ENCODE data around the gene NANOGP8. TPM values are rescaled to one million over a fixed set of nuclear protein-coding genes. Genes with fewer than 3 reads are reported as not detected.

NANOGP8 gene
- total RNA-seq, 1 experiment from 2014 or later, result 0.75 TPM

- Mint-ChIP-seq H3K4me3 (ENCODE audit: unreplicated experiment) (no peak overlapping the region), H3K9me3 (ENCODE audit: unreplicated experiment) (no peaks in the 10 kb centered on the region), H3K4me1 (ENCODE audit: insufficient read depth, unreplicated experiment) (no peaks in the 10 kb centered on the region), H3K27me3 (ENCODE audit: insufficient read depth, unreplicated experiment) (no peaks in the 10 kb centered on the region), H3K27ac (ENCODE audit: low read depth, unreplicated experiment) (no peak overlapping the region), H3K36me3 (ENCODE audit: insufficient read depth, unreplicated experiment) (no peaks in the 10 kb centered on the region)
- DNase-seq (ENCODE audit: unreplicated experiment), result no peak
- intact Hi-C loops (cut with micrococcal nuclease), result no loop called here
- BruUV-seq (replicated peaks), result no TSS peak
- CTCF ChIA-PET, result no interaction called here
- no peak for TF ChIP-seq CTCF (IDR thresholded peaks at IDR 0.05; ENCODE audit: unreplicated experiment)
- POLR2A ChIA-PET, result no interaction called here
Observed at GRCh38 chr15:35098737-35099136, 13.6 kb upstream of the NANOGP8 start.

DNA sequence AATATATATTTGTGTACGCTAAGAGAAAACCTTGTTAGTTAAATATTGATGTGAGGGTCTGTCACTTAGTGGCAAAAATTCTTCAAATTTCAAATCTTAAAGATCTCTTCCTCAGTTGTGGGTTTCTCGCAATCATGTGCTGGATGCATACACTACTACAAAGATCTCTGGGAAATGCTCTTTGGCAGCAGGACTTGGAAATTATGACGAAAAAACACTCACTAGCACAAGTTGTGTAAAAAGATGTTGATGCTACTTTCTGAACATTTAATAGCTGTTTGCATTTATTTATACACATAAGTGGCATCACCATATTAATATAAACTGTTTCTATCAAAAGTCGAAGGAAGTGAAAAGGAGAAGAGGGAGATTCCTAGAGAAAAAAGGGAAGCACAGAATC is 10.8 kb upstream of the NANOGP8 start:
- no peaks in the 10 kb centered on the region for H3K27me3 Mint-ChIP-seq (ENCODE audit: insufficient read depth, unreplicated experiment)
- H3K9me3 Mint-ChIP-seq (ENCODE audit: unreplicated experiment), result no peaks in the 10 kb centered on the region
- H3K4me3 Mint-ChIP-seq (ENCODE audit: unreplicated experiment), result no peak overlapping the region
- TF ChIP-seq CTCF (IDR thresholded peaks at IDR 0.05; ENCODE audit: unreplicated experiment), result no peak
- no peaks in the 10 kb centered on the region for H3K4me1 Mint-ChIP-seq (ENCODE audit: insufficient read depth, unreplicated experiment)
- no peaks in the 10 kb centered on the region for H3K36me3 Mint-ChIP-seq (ENCODE audit: insufficient read depth, unreplicated experiment)
- POLR2A ChIA-PET, result no interaction called here
- intact Hi-C loops (cut with micrococcal nuclease), result no loop called here
- DNase-seq (ENCODE audit: unreplicated experiment), result no peak
- BruUV-seq (replicated peaks), result no TSS peak
- no peak overlapping the region for H3K27ac Mint-ChIP-seq (ENCODE audit: low read depth, unreplicated experiment)
- CTCF ChIA-PET, result interaction anchor here (0.6 kb wide), 1 partner anchor 25 kb away, joined by 3 read pairs; no protein-coding TSS in a partner anchor

GRCh38 chr15:35092846-35093245 is 7.8 kb upstream of the NANOGP8 start:
- no peak overlapping the region for H3K4me3 Mint-ChIP-seq (ENCODE audit: unreplicated experiment)
- H3K9me3 Mint-ChIP-seq (ENCODE audit: unreplicated experiment), result no peaks in the 10 kb centered on the region
- H3K27ac Mint-ChIP-seq (ENCODE audit: low read depth, unreplicated experiment), result no peak overlapping the region
- BruUV-seq (replicated peaks), result no TSS peak
- intact Hi-C loops (cut with micrococcal nuclease), result no loop called here
- H3K27me3 Mint-ChIP-seq (ENCODE audit: insufficient read depth, unreplicated experiment), result no peaks in the 10 kb centered on the region
- CTCF ChIA-PET, result interaction anchor here (0.7 to 5.5 kb wide), 2 partner anchors 14 kb away, joined by 4 to 46 read pairs; no protein-coding TSS in a partner anchor
- POLR2A ChIA-PET, result no interaction called here
- no peak for TF ChIP-seq CTCF (IDR thresholded peaks at IDR 0.05; ENCODE audit: unreplicated experiment)
- no peaks in the 10 kb centered on the region for H3K4me1 Mint-ChIP-seq (ENCODE audit: insufficient read depth, unreplicated experiment)
- no peaks in the 10 kb centered on the region for H3K36me3 Mint-ChIP-seq (ENCODE audit: insufficient read depth, unreplicated experiment)
- DNase-seq (ENCODE audit: unreplicated experiment), result no peak

GRCh38 chr15:35092311-35092710 is 7.2 kb upstream of the NANOGP8 start:
- intact Hi-C loops (cut with micrococcal nuclease), result no loop called here
- CTCF ChIA-PET, result interaction anchor here (0.7 to 5.5 kb wide), 2 partner anchors 13 to 14 kb away, joined by 4 to 46 read pairs; no protein-coding TSS in a partner anchor
- TF ChIP-seq CTCF (IDR thresholded peaks at IDR 0.05; ENCODE audit: unreplicated experiment), result no peak
- H3K4me3 Mint-ChIP-seq (ENCODE audit: unreplicated experiment), result no peak overlapping the region
- no peaks in the 10 kb centered on the region for H3K9me3 Mint-ChIP-seq (ENCODE audit: unreplicated experiment)
- no peaks in the 10 kb centered on the region for H3K4me1 Mint-ChIP-seq (ENCODE audit: insufficient read depth, unreplicated experiment)
- H3K27me3 Mint-ChIP-seq (ENCODE audit: insufficient read depth, unreplicated experiment), result no peaks in the 10 kb centered on the region
- POLR2A ChIA-PET, result no interaction called here
- no peak for DNase-seq (ENCODE audit: unreplicated experiment)
- H3K27ac Mint-ChIP-seq (ENCODE audit: low read depth, unreplicated experiment), result no peak overlapping the region
- no TSS peak for BruUV-seq (replicated peaks)
- H3K36me3 Mint-ChIP-seq (ENCODE audit: insufficient read depth, unreplicated experiment), result no peaks in the 10 kb centered on the region

All from MCF 10A (cell line).